GM18867 (cell line): Measurements from ENCODE around the gene MIS18A.

ENCODE experiments used
- ATAC-seq: cut with Tn5 transposase; IDR thresholded peaks from one replicate; pipeline ENCODE4 v1.9.1; 2021; ENCODE audit warnings: mild to moderate bottlenecking, moderate library complexity; ENCODE audit not compliant: unreplicated experiment

The MIS18A gene

DNA sequence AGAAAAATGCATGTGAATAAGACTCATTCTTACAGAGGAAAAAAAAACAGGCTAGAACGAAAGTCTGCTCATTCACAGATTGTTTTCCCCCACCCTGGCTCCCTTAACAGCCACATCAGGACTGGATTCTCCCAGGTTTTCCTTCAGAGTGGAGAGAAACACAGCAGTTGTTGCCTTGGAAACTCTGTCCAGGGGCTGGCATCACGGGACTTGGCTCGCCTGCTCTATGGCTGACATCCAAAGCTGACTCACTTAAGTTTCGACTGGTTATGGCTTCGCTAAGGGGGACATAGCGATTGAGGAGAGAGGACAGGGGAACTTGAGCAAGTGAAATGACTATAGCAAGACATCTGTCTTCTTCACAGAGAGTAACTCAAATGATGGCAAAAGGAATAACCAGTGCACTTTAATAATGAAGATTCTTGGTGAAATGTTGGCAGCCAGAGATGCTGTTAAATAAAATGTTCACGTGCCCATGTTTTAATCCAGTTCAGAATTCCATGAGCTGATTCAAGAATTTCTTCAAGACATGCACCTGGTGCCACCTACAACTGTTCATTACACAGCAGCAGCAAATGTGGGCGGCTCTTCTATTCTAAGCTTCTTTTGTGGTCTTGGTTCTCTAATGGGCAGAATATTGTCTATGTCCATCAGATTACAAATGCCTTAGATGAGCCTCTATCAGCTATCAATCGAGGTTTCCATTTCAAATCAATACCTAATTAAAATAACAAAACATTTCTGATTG is 21.8 kb downstream of the MIS18A start:
- no peak for ATAC-seq

DNA sequence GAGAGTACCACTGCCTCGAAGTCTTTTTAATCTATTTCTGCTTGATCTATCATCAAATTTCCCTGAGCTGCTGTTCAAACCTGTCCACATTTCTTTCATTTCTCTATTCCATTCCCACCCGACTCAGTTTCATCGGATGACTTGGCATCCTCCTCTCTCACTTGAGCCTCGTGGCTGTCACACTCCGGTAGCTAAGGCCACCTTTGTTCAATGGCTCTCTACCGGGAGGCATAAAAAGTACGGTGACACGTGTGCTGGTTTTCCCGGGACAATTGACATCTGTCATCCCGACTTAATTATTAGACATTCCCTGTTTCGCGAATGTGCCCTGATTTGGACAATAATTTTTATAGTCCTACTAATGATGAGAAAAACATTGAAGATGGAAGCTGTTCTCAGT is 22.6 kb downstream of the MIS18A start:
- ATAC-seq: no peak

DNA sequence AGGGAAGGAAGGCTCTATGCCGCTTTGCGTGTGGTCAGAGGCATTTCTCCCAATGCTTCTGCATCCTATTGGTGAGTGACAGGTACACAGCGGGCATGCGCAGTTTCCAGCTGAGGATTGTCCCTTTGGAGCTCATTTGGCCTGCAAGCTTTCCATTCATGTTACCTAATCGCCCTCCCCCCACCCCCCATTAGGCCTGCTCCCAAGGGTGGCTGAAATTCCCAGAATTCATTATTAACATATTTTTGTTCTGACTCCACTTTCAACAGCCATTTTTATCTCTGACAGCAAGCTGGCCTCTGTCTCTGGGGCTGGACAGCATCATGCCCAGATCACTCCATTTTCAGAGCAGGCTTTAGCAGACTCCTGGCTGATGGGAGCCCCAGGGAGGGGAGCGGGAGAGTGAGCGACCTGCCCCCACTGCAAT is 25.6 kb downstream of the MIS18A start:
- no peak for ATAC-seq

DNA sequence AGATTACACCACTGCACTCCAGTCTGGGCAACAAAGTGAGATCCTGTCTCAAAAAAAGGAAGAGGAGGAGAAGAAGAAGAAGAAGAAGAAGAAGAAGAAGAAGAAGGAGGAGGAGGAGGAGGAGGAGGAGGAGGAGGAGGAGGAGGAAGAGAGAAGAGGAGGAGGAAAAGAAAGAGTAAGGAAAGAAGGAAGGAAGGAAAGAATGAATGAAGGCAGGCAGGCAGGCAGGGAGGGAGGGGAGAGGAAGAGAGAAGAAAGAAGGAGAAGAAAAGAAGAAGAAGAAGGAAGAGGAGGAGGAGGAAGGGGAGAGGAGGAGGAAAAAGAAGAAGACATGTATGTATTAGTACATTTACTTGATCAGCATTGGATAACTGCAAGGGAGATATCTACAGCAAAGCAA is 26.7 kb downstream of the MIS18A start:
- no peak for ATAC-seq

DNA sequence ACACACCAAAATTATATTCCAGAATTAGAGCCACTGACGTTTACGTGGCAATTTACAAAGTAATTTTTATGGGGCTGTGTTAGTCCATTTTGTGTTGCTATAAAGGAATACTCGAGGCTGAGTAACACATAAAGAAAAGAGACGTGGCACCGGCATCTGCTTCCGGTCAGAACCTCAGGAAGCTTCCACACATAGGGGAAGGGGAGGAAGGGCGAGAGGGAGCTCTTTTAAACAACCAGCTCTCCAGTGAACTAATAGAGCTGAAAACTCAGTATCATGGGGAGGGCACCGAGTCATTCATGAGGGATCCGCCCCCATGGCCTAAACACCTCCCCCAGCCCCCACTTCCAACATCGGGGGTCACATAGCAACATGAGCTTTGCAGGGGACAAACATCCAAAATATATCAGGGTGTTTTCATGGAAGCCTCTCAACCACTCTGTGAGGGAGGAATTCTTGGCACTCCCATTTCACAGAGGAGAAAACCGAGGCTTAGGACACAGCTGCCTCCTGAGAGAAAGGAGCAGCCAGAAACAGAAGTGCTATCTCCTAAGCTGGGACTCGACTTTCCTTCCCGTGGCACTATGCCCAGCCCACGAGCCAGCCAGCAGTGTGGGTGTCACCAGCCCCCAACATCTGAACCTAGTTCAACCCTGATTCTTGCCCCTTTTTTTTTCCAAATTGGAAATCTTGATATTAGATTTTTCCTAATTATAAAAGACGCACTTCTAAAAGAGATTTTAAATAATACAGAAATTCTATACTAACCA is 29.2 kb downstream of the MIS18A start:
- no peak for ATAC-seq

DNA sequence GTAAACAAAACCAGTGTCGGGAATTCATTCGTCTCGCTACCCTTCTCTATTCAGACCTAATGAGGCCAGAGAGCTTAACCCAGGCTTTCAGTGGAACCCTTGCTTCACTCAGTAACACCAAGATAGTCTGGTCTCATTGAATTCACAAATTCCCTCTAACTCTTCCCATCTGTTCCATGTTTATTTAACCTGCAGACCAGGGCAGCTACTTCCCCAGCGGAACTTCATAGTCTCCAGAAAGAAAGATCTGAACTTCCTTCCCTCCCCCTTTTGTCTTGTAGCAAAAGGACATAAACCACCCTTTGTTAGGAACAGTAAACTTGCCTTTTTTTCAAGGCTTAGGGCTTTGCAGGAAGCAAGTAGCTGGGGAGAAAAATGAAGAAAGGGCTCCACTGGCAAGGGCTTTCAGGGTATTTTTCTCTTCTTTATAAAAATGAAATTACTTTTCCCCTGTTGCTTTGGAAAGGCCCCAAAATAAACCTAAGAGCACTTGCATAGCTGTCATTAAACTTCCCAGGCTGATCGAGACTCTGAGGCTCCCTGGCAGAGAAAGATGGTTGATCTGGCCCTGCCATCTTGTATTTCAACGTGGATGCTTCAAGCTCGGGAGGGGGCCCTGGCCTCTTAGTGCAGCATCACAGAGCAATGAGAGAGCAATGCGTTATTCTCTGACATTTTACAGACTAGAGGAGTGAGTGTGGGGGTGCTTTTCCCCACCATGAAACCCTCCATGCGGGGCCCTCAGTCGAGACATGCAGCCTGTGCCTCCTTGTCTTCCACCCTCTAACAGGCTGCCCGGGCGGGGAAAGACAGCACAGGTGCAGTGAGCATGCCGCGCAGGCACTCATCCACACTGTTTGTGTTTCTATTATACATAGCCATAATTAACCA is 30.0 kb downstream of the MIS18A start:
- ATAC-seq: no peak

DNA sequence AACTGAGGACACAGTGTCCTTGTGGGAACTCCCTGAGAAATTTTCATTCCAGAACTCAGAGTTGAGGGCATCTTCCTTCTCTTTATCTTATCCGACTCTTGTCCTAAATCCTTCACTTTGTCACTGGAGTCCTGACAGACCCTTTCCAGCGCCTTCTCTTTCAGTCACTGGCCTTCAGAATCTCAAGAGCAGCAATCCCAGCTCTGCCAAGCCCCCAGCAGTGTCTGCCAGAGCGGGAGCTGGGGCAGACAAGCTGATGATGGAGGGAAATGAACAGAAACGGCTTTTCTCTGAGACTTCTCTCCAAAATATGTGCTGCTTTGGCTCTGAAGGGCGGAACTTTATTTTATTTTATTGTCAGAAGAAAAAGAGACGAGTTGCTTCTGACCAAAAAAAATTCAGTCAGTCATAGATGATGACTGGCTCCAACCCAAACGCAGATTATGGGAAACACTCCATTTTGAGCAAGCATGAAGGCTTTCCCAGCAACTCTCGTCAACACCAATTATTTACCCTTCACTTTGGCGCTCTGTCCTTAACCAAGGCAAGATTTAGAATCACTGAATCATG is 32.2 kb downstream of the MIS18A start:
- no peak for ATAC-seq

DNA sequence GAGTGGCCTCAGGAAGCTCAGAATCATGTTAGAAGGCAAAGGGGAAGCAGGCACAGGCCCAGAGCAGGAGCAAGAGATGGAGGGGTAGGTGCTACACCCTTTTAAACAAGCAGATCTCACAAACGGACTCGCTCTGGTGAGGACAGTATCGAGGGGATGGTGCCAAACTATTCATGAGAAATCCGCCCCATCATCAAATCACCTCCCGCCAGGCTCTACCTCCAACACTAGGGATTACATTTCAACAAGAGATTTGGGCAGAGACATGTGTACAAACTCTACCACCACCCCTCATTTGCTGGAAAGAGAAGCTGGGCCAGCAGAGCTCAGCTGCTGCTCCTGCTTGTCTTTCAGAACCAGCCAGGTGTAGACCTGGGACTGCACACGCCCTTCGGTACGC is 32.9 kb downstream of the MIS18A start:
- ATAC-seq: no peak

DNA sequence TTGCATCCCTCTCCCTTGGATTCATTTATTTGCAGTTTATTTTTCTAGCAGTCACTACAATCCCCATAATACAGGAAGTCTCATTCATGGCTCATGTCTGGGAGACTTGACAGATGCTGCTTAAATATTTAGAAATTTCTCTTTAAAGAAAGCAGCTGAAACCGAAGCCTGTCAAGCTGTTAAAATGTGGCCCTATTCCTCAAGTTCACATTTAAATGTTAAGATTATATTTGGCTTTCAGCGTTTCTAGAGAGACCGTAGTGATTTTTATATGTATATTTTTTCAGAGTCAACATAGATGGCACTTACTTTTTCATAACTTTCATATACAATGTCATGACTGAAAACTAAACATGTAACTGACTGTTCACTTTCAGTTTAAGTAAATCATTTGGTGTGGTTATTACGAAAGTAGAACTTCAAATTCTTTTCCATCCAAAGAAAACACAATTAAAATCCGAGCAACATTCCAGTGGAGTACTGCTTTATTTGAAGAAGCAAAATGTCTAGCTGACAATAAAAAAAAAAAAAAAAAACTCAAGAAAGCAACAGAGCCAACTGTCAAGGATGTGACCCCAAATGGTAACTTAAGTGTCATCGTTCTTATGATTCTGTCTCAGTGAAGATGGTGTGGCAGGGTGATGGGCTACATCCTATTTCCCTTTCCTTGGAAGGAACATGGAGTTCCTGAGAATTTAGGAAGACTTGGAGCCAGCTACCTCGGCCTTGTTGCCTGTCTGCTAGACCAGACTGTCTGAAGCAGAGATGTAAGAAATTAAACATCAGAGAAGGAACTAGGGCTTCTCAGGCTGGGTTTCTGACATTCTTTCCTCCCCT is 37.8 kb downstream of the MIS18A start:
- ATAC-seq: peak; percentile 60

DNA sequence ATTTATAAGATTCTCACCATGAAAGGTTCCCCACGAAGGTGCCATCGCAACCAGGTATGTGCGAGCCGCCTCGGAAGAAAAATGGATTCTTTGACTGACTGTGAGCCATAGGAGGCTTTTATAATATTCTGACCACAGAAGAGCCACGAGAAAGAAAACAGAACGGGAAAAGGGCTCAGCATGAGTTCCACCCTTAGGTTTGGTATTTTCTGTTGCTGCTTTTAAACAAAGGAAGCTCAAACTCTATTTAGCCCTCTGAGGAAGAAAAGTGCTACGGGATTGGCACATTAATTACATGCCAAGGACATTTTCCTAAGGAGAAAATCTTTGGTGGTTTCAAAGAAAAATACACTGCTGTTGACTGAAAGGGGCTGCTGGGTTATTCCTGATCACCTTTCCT is 39.3 kb downstream of the MIS18A start:
- ATAC-seq: no peak

DNA sequence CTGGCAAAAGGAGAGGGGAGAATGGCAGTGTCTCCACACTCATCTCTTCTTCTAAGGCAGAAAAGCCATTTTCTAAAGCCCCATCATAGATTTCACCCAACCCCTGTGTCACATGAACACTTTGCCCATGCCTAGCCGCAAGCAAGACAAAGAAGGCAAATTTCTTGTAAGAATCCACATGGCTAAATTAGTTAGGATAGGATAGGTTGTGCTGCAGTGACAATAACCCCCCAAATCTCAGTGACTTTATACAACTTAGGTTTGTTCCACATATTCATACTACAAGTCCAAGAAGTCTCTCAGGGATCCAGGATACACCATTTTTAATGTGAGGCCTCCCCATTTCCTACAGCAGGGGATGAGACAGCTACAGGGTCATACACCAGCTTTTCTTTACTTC is 40.8 kb downstream of the MIS18A start:
- ATAC-seq: no peak

DNA sequence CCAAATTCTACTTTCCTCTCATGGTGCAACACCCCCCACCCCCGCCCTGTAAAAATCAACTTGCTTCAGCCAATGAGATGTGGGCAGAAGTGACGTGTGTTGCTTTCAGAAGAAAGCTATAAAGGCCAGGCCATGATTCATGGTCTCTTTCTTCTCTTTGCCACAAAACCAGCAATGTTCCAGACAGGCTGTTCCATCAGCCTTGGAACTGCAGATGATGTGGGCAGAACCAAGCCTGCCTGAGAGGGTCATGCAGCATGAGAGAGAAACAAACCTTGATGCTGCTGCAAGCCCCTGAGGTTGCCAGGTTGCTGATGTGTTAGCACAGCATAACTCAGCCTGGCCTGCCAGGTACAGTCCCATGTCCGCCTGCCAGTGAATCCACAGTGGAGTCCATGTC is 41.8 kb downstream of the MIS18A start:
- no peak for ATAC-seq

DNA sequence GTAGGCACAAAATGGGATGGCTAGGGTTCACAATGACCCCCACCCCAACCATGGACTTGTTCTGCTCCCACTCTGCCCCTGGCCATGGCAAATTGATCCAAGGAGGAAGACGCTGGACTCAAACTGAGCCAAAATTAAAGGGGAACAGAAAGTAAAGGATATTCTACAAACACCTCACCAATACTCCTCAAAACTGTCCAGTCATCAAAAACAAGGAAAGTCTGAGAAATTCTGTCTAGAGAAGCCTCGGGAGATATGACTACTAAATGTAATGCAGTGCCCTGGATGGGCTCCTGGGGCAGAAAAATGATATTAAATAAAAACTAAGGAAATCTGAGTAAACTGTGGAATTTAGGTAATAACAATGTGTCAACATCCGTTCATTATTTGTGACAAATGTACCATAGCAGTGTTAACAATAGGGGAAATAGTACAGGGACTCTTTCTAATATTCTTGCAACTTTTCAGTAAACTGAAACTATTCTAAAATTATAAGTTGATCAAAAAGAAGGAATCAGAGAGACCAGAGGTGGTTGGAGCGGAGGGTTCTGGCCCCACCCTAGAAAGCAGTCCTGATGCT is 45.0 kb downstream of the MIS18A start:
- ATAC-seq: no peak

DNA sequence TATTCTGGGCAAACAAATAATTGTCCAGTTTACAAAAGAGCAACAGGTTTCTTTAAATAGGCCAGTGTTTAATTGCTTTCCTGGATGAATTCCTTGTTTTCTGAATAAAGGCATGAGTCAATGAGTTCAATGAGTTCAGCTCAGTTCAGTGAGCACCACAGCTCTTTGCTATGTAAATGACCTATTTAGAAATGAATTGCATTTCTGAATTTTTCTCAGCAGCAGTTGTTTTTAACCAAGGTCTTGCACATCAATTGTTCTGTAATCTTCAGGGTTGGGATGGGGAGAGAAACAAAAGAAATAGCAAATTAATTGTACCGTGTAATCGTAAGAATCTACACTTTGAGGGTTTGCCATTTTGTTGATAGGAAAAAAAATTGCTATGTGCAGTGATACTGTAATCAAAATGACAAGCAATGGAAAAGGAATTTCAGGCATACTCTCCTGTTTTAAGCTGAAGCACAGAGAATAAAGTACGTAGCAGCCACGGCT is 45.7 kb downstream of the MIS18A start:
- ATAC-seq: no peak

DNA sequence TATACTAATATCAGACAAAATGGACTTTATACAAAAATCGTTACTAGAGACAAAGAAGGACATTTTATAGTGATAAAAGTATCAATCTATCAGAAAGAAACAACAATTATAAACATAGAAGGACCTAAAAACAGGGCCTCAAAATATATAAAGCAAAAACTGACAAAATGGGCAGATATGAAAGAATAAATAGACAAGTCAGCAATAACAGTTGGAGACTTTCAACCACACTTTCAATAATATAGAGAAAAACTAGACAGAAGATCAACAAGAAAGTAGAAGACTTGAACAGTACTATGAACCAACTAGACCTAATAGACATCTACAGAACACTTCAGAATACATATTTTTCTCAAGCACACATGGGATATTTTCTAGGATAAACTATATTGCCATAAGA is 52.4 kb downstream of the MIS18A start:
- ATAC-seq: no peak
